Measurements from ENCODE around the gene TTC39B. TPM values are rescaled to one million over a fixed set of nuclear protein-coding genes. Genes with fewer than 3 reads are reported as not detected.

TTC39B gene
- total RNA-seq, 3 donors from 2014 or later, result 6.2 to 14.8 (median 14.4) TPM

GRCh38 chr9:15221746-15222145 is 85.3 kb downstream of the TTC39B start:
- no peak for DNase-seq (ENCODE audit: low spot score in 2 of 2)
- no peaks in the 10 kb centered on the region for H3K4me1 ChIP-seq
- H3K27me3 ChIP-seq, result no peaks in the 10 kb centered on the region
- H3K27ac ChIP-seq, result peak overlapping the region in 1 of 2 donors; percentile 5
- no peak overlapping the region for H3K4me3 ChIP-seq
- intact Hi-C loops (cut with DNase I; ENCODE audit: low total_unique reads), result no loop called here
- TF ChIP-seq CTCF (IDR thresholded peaks at IDR 0.05), result no peak
- no peak for TF ChIP-seq POLR2A (IDR thresholded peaks at IDR 0.05)
- TF ChIP-seq POLR2AphosphoS5 (IDR thresholded peaks at IDR 0.05), result no peak
- H3K9me3 ChIP-seq, result no peaks in the 10 kb centered on the region
- H3K36me3 ChIP-seq, result no peaks in the 10 kb centered on the region

- H3K27me3 ChIP-seq, result no peaks in the 10 kb centered on the region
- peak overlapping the region in 1 of 2 donors; percentile 39 for H3K27ac ChIP-seq
- no peaks in the 10 kb centered on the region for H3K4me1 ChIP-seq
- no peak overlapping the region for H3K4me3 ChIP-seq
- H3K36me3 ChIP-seq, result no peaks in the 10 kb centered on the region
- H3K9me3 ChIP-seq, result no peaks in the 10 kb centered on the region
- DNase-seq (ENCODE audit: low spot score in 2 of 2), result no peak
- TF ChIP-seq CTCF (IDR thresholded peaks at IDR 0.05) (no peak), POLR2AphosphoS5 (IDR thresholded peaks at IDR 0.05) (no peak), POLR2A (IDR thresholded peaks at IDR 0.05) (no peak)
- intact Hi-C loops (cut with DNase I; ENCODE audit: low total_unique reads), result no loop called here
Measured at GRCh38 chr9:15220658-15221318, 86.2 kb downstream of the TTC39B start.

GRCh38 chr9:15219546-15219945 is 87.5 kb downstream of the TTC39B start:
- no peaks in the 10 kb centered on the region for H3K36me3 ChIP-seq
- no peaks in the 10 kb centered on the region for H3K27me3 ChIP-seq
- no peaks in the 10 kb centered on the region for H3K4me1 ChIP-seq
- H3K27ac ChIP-seq, result no peak overlapping the region
- no peak overlapping the region for H3K4me3 ChIP-seq
- no peak for DNase-seq (ENCODE audit: low spot score in 2 of 2)
- intact Hi-C loops (cut with DNase I; ENCODE audit: low total_unique reads), result no loop called here
- TF ChIP-seq CTCF (IDR thresholded peaks at IDR 0.05) (no peak), POLR2AphosphoS5 (IDR thresholded peaks at IDR 0.05) (no peak), POLR2A (IDR thresholded peaks at IDR 0.05) (no peak)
- H3K9me3 ChIP-seq, result no peaks in the 10 kb centered on the region

GRCh38 chr9:15218994-15219393 is 88.0 kb downstream of the TTC39B start:
- Histone ChIP-seq H3K4me3 (no peak overlapping the region), H3K27ac (no peak overlapping the region)
- no peak for DNase-seq (ENCODE audit: low spot score in 2 of 2)

More at GRCh38 chr9:15218994-15219393, 88.0 kb downstream of the TTC39B start:
- no peaks in the 10 kb centered on the region for H3K9me3 ChIP-seq
- H3K27me3 ChIP-seq, result no peaks in the 10 kb centered on the region
- H3K4me1 ChIP-seq, result no peaks in the 10 kb centered on the region
- no peak for TF ChIP-seq POLR2AphosphoS5 (IDR thresholded peaks at IDR 0.05)
- TF ChIP-seq CTCF (IDR thresholded peaks at IDR 0.05), result no peak
- TF ChIP-seq POLR2A (IDR thresholded peaks at IDR 0.05), result no peak
- intact Hi-C loops (cut with DNase I; ENCODE audit: low total_unique reads), result no loop called here
- no peaks in the 10 kb centered on the region for H3K36me3 ChIP-seq
